Measurements from ENCODE around the gene NSD2.

DNA sequence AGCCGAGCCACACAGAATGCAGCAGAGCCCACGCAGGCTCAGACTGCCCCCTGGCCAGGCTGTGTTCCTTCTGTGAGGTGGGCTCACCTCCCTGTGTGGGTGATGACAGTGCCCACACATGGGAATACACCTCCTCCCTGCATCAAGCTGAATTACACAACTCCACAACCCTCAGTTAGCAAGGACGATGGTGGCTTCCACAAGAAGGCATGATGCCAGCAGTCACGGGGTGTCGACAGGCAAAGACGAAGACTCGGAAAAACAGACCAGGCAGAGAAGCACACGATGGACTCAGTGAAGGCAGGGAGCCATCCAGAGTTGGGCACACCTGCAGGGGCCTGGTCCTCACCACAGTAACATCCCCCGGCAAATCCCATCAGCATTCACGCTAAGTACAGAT is 27.3 kb upstream of the NSD2 start:
- TF ChIP-seq, protein P1, sequence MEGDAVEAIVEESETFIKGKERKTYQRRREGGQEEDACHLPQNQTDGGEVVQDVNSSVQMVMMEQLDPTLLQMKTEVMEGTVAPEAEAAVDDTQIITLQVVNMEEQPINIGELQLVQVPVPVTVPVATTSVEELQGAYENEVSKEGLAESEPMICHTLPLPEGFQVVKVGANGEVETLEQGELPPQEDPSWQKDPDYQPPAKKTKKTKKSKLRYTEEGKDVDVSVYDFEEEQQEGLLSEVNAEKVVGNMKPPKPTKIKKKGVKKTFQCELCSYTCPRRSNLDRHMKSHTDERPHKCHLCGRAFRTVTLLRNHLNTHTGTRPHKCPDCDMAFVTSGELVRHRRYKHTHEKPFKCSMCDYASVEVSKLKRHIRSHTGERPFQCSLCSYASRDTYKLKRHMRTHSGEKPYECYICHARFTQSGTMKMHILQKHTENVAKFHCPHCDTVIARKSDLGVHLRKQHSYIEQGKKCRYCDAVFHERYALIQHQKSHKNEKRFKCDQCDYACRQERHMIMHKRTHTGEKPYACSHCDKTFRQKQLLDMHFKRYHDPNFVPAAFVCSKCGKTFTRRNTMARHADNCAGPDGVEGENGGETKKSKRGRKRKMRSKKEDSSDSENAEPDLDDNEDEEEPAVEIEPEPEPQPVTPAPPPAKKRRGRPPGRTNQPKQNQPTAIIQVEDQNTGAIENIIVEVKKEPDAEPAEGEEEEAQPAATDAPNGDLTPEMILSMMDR (IDR thresholded peaks at IDR 0.05; ENCODE audit: low read depth, low read length), result no peak
- TF ChIP-seq POLR2A (IDR thresholded peaks at IDR 0.05; ENCODE audit: extremely low read depth, insufficient read length), result no peak
- TF ChIP-seq, protein P2, sequence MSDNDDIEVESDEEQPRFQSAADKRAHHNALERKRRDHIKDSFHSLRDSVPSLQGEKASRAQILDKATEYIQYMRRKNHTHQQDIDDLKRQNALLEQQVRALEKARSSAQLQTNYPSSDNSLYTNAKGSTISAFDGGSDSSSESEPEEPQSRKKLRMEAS (IDR thresholded peaks at IDR 0.05; ENCODE audit: low read depth, low read length), result no peak
